GM12874 (cell line): Measurements from ENCODE around the gene SLC9A8.

Source experiments
- TF ChIP-seq, protein P1 (sequence below): IDR thresholded peaks from 2 replicates; pipeline ENCODE4 v1.5.1; 2011; ENCODE audit warnings: low read depth, mild to moderate bottlenecking, control low read depth, low read length, moderate library complexity; ENCODE audit not compliant: insufficient read depth

Gene SLC9A8

DNA sequence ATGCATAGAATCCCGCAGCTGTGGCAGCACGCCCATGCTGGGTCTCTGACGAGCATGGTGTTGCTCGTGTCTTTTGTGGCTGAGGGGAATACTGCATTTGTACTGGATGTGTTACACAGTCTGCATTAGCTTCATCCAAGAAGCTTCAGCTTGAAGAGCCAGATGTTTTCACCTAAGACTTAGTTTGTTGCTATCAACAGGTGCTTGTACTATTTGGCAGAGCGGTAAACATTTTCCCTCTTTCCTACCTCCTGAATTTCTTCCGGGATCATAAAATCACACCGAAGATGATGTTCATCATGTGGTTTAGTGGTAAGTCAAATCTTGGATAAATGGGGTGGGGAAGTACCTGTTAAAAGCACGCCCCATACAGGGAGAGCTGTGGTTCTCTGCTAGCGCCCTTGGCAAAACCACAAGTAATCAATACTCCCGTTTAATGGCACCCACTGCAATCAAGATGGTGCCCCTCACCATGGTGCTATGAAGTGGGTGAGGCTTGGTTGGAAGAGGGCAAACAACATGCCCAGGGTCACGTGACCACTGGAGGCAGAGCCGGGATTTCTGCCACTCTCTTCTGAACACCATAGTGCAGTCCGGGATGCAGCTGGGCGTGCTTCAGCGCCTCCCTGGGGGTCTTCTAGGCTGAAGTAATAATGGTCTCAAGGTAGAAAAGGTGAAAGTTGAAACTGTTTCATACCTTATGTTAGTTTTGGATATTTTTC is 68.3 kb downstream of the SLC9A8 start:
- TF ChIP-seq, protein P1, sequence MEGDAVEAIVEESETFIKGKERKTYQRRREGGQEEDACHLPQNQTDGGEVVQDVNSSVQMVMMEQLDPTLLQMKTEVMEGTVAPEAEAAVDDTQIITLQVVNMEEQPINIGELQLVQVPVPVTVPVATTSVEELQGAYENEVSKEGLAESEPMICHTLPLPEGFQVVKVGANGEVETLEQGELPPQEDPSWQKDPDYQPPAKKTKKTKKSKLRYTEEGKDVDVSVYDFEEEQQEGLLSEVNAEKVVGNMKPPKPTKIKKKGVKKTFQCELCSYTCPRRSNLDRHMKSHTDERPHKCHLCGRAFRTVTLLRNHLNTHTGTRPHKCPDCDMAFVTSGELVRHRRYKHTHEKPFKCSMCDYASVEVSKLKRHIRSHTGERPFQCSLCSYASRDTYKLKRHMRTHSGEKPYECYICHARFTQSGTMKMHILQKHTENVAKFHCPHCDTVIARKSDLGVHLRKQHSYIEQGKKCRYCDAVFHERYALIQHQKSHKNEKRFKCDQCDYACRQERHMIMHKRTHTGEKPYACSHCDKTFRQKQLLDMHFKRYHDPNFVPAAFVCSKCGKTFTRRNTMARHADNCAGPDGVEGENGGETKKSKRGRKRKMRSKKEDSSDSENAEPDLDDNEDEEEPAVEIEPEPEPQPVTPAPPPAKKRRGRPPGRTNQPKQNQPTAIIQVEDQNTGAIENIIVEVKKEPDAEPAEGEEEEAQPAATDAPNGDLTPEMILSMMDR = no peak

DNA sequence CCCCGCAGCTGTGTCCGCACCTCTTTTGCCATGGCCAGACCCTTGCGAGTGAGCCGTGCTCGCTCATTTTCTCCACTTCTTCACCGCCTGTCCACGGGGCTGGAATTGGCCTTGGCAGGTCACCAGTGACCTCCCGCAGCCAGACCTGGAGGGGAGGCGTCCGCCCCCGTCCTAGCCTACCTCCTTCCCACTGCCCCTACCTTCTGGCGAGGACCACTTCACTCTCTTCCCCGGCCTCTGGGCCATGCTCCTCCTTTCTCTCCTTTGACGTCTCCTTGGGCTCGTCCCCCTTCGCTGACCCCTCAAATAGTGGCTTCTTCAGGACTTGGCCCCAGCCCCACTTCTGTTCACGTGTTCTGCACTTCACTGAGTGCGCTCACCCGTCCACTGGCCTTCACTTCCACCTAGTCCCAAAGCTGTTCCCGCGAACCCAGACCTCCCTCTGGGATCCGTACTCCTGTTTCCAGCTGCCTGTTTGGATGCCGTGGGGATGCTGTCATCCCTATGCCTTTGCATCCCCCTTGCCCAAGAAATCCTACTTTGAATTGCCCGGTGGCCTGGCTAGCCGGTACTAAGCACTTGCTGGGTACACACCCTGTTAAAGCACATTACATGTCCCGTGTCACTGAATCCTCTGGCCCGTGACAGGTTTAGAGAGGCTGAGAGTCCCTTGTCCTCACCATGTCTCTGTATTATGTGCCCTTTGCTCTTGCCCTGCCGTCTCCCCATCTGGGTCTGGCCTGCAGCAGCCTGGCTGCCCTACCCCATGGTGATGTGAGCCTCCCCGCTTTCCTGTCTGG is 69.7 kb downstream of the SLC9A8 start:
- TF ChIP-seq, protein P1 = no peak

DNA sequence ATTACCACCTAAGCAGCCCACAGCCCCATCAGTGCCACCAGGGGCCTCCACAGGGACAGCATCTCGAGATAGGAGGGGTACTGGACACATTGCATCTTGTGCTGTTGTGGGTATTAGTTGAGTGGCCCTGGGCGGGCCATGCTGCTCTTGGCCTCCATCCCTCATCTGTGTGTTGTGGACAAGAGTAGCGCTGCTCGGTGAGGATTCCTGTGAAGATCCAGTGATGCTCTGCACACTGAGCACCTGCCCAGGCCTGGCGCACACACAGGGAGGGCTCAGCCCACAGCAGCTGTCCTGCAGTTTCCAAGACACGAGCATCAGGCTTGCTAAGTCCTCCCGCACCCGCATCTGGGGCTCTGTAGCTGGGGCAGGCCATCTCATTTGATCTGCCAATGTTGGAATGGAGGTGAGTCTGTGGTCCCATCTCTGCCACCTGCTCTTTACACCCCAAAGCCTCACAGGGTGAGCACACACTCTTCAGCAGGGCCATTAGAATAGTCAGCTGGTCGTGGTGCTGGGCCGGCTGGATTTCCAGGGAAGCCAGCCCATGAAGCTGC is 70.7 kb downstream of the SLC9A8 start:
- TF ChIP-seq, protein P1 = no peak

DNA sequence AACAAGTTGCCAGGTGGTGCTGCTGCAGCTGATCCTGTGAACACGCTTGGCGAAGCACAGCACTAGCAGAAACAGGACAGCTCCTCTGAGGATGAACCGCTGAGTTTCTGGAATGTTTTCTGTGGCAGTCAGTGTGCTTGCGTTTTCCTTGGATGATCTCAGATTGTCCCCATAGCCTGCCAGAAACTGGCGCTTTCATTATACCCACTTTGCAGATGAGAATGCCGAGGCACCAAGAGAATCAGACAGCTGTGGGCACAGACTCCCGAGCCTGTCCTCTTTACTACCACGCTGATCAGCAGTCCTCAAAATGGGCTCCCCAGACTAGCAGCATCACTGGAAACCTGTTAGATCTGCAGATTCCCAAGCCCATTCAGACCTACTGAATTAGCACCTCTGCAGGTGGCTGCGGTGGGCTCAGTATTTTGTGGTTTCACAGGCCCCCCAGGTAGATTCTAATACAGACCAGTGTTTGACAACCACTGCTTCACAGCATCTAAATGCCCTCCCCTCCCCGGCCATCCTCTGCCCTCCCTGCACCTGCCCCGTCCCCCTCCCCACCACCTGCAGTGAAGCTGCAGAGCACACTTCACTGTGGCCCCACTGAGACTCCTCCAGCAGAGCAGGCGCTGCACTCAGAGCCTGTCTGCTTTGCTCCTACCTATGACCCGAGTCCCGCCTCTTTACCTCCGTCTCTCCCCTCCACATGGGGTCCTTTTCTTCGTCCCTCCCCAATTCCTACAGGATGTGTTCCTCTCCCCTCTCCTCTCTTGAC is 73.1 kb downstream of the SLC9A8 start:
- TF ChIP-seq, protein P1 = no peak

DNA sequence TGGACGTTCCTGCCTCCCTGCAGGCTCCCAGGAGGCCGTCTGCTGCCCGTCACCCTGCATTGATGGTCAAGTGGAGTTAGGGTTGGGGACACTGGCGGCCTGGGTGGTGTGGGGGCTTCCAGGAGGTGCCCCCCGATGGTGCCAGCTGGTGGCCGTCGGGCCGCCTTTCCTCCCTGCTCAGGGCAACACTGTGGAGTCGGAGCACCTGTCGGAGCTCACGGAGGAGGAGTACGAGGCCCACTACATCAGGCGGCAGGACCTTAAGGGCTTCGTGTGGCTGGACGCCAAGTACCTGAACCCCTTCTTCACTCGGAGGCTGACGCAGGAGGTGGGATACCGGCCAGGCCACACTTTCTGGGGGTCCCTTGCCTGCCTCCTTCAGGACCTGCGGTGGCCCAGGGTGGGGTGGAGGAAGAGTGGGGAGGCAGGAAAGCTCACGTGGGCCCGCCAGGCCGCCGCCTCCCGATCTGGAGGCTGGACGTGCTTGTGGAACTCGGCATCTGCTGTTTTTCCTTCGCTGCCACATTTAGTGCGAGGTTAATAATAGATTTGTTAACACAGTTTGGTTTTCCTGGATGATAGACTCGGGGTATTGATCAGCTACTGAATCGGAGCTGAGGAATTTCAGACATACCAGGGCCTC is 74.1 kb downstream of the SLC9A8 start:
- TF ChIP-seq, protein P1 = no peak

DNA sequence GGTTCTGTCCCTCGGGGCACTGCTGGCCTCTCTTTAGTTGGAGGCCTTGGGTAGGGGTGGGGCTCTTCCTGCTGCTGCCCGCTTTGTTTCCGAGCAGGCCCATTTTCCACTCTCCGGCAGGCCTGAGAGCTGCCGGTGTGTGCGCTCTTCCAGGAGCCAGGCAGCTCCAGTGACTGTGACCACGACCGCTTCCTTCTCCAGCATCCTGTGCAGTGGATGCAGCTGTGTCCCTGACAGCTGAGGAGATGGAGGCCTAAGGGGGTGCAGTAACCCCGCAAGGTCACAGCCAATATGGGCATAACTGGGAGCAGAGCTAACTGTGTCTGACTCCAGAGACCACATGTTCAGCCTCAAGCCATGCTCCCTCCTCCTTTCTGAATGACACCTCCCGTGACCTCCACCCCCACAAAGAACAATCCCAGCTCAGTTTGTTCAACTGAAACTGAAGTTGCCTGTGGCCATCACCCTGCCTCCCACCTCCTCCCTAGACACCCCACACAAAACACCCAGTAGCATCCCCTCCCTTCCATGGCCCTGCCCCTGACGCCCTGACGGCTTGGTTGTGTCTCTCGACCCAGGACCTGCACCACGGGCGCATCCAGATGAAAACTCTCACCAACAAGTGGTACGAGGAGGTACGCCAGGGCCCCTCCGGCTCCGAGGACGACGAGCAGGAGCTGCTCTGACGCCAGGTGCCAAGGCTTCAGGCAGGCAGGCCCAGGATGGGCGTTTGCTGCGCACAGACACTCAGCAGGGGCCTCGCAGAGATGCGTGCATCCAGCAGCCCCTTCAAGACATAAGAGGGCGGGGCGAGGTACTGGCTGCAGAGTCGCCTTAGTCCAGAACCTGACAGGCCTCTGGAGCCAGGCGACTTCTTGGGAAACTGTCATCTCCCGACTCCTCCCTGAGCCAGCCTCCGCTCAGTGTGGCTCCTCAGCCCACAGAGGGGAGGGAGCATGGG is 74.9 kb downstream of the SLC9A8 start:
- TF ChIP-seq, protein P1 = no peak
